GM11168 (cell line): ENCODE measurements around the gene NHS.

Source experiments
- in situ Hi-C: fragments of 300-500 bp; cut with MboI; formaldehyde crosslinking; loops from one replicate; pipeline ENCODE4 v1.12.0; 2022; ENCODE audit warnings: low sequenced_read_pairs; ENCODE audit not compliant: unreplicated experiment

NHS gene

DNA sequence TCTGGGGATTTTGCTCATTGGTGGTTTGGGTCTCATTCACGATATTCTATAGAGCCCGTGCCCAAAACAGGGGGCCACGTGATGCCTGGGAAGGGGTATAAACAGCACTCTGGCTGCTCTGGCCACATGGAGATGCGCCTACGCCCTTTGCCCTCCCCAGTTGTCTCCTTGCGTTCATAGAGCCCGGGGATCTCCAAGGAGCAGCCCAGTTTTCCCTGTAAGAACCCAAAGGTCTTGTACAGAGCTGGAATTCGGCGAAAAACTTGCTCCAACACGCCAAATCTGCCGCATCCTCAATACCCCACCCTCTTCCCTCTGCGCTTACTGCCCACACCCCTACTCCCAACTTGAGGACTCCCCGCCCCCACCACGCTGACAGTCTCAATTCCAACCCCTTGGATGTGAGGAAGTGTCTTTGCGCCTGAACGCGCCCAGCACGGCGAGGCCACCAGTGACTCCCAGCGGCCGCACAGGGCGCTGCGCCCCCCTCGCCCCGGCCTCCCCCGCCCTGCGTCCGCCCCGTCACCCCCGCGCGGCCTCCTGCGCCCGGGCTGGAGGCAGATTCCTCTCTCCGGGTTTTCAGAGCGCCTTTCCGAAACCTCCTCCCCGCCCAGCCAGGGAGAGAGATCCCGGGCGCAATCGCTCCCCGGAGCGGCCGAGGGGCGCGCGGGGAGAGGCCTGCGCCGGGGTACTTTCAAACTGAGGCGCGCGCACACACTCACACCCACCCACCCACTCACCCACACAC lies at the start of gene NHS:
NHS (plus strand) TSS at position 582 of the 748 bp plus-strand sequence. CDS start 558 bp downstream, outside the sequence.
- in situ Hi-C loops: no loop called here

DNA sequence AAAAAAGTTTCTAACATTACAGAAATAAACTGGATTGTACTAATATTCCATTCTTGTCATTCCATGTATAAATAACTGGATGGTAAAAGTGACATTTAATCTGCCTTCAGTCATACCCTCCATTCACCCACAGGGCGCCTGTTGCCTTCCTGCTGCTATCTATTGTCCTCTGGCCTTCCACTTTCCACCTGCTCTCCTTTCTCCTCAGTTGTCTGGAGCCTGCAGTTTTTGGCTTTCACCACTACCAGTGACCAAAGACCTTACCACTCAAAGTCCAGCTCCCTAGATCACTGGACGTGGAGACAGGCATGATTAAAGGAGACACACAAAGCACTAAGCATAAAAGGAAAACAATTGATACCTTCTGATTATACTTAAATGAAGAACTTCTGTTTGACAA lies 46.2 kb upstream of the NHS start:
- in situ Hi-C loops: no loop called here

DNA sequence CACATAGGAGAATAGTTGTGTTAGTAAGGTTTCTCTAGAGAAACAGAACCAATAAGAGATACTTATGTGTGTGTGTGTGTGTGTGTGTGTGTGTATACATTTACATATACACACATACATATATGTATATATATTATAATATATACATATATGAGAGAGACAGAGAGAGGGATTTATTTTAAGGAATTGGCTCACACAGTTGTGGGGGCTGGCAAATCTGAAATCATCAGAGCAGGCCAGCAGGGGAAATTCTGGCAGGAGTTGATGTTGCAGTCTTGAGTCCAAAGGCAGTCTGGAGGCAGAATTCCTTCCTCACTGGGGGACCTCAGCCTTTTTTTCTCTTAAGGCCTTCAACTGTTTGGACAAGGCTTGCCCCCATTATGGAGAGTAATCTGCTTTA lies 38.6 kb upstream of the NHS start:
- in situ Hi-C loops: no loop called here

DNA sequence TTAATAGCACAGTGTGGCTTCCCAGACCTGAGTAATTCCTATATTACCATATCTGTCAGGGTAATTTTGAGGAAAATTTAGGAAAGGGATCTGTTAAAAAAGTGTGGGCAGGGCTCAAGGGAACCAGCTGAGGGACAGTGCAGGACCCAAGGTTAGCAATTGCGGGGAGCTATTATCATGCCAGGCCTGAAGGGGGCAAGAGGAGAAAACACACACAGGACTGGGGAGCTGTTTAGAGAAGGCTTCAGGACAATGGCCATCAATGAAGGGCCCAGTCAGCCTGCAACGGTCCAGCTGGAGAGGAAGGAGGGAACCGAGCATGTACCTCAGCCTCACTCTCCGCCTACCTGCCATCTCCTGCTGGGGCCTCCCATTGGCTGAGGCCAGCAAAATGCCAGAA lies 19.0 kb upstream of the NHS start:
- in situ Hi-C loops: no loop called here

DNA sequence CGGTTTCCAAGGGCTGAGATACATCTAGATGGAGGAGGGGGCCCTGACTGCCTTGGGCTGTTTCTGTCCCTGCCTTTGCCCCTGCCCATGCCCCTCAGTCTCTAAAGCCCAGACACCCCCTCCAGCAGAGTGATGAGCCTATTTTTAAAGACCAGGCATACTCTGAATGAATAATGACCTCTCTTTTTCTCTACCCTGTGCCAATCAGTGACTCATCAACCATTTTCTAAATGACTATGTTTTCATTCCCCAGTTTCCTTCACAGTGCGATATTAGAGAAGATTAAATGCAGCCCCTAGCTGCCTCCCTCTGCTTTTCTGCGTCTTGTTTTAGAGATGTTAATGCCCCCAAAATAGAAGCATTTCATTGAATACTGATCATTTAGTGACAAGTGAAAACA lies 15.5 kb upstream of the NHS start:
- in situ Hi-C loops: no loop called here

DNA sequence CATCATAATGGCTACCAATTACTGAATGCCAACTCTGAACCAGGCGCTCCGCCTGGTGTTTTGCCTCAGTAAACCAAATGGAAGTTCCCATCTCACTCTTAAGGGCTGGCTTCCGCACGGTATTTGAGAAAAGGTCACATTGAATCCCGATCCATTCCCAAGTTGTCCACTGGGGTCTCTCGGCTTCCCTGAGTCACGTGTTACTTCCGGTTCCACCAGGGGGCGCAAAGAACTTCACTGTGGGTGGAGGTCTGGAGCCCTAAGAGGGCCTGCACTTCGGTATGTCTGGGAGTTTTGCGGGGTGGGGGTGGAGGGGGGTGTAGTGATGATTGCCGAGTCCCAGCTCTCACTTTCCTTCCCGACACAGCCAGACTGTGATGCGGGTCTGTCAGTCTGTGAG lies 13.4 kb upstream of the NHS start:
- in situ Hi-C loops: no loop called here

DNA sequence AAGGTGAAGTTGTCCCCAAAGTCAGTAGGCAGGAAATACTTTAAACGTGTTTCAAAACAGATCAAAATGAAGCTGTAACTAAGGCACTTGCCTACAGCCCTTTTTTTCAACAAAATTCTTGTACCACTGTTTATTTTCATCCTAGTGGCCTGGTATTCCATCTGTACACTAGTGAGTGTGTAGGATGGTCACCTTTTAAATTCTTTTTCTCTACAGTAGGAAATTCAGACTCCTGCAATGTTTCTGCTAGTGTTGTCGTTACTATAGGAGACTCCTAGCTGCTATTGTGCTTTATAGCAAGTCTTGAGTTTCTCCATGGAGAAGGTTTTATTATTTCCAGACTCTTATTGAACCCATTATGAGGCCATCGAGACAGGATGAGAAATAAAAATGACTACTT lies 7.0 kb upstream of the NHS start:
- in situ Hi-C loops: no loop called here

DNA sequence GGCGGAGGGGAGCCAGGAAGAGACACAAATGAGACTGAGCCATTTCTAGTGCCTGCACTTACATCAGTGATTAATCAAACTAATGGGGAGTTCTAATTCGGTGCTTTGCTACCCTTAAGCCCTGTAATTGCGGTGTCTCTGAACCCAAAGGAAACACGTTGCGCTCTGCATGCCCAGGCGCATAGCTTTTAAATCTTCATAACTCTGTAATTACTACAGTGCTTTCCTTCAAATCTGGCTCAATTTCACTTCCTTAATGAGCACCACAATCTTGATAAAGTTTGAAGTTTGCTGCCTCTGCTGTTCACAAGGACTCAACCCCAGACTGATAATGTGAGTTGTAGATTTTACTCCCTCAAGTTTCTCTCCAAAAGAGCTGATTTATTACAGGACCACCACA lies 5.7 kb upstream of the NHS start:
- in situ Hi-C loops: no loop called here

DNA sequence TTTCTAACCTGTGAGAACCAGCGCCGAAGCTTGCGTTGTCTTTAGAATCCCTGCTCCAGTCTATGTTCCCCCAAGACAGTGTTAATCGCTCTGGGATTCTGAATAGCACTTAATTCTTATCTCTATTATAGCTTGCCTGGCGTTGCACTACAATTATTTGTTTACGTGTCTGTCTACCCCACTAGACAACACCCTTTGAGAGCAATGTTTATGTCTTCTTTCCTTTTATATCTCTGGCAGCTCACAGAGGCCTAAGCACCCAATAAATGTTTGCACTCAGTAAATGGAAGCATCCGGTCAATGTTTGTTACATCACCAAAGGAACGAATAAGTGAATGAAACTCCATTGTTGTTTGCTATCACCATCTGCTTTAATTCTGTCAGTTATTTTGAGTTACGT lies 4.8 kb upstream of the NHS start:
- in situ Hi-C loops: no loop called here

DNA sequence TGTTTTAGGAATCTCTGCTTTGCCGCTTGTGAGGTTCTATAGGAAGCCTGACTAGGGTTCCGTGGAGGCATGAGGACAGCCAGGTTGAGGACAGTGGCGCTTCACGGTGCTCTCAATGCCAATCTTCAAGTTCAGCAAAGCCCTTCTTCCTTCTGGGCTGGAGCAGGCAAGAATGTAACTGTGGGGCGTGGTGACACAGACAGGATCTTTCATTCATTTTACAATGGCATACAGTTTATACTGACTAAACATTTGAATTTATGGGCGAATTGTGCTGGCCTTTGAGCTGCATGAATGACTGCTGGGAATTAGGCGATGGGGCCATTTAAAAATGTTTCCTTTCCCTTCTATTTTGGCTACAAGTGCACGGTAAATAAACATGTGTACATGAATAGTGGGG lies 2.9 kb upstream of the NHS start:
- in situ Hi-C loops: no loop called here

DNA sequence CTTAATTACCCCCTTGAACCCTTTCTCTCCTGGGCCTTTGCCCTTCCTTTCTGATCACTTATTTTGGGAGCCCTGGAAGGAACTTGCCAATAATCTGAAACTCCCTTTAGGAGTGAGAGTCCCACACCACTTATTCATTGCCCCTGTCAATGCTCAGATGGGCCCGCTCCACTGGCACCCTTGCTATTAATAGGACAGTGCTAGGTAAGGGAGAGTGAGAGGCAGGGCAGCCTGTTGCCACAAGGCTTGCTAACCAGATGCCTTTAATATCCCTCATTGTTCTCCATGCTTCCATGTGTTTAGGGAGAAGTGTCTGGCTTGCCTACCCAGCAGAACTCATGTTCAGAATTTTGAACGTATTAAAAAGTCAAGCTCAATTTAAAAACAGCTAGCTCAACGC lies 1.7 kb upstream of the NHS start:
- in situ Hi-C loops: no loop called here

DNA sequence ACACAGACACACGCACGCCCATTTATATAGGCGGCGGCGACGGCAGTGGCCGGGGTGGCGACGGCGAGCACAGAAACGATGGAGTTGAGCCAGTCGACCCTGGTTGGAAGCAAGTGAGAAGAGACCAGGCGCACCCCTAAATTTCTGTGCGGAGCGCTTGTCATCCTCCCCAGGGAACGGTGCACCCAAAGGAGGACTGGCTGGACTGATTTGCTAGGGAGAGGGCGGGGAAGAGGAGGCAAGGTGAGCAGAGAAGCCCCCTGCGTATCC lies 302 bp downstream of the NHS start:
- in situ Hi-C loops: no loop called here

DNA sequence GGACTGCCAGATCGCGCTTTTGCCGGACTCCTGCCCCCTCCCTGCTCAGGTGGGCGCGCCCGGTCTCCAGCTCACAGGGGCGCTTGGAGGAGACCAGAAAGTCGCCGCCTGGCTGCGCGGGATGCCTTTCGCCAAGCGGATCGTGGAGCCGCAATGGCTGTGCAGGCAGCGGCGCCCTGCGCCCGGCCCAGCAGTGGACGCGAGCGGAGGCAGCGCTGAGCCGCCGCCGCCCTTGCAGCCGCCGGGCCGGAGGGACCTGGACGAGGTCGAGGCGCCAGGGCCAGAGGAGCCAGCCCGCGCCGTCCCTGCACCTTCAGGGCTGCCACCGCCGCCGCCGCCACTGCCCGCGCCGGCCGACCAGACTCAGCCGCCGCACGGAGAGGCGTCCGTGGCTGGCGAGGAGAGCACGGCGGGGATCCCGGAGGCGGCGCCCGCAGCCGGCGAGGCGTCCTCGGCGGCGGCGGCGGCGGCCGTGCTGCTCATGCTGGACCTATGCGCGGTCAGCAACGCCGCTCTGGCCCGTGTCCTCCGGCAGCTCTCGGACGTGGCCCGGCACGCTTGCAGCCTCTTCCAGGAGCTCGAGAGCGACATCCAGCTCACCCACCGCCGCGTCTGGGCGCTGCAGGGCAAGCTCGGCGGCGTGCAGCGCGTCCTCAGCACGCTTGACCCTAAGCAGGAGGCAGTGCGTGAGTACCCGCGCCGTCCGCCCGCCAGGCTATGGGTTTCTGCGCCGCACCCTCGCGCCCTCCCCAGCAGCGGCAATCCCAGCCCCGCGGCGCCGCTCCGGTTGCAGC lies 834 bp downstream of the NHS start:
- in situ Hi-C loops: no loop called here

DNA sequence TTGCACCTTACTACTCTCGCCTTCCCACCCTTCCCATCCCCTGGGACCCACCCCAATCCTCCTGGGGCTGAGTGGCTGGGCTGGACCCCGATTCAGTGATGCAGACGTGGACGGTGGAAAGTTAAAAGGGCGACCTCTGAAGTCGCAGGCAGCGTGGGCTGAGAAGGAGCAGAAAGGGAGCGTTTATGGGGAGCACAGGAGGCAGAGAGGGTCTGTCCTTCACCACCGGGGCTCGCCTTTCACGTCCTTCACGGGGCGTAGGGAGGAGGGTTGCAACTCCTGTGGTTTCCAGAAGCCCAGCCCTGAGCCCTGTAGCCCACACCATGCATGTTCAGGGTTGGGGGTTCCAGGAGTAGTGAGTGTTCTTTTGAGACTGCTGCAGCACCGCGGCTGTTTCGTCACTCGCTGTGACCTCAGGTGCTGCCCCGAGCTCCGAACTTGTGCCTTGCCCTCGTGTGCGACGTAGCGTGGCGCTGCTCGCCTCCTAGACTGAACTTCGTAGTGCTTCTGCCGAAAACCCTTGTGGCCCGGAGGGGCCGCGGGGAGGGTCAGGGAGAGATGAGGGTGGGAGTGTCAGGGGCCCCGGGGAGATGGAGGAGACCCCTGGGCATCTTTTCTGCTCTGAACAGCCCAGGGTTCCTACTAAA lies 1.6 kb downstream of the NHS start:
- in situ Hi-C loops: no loop called here

DNA sequence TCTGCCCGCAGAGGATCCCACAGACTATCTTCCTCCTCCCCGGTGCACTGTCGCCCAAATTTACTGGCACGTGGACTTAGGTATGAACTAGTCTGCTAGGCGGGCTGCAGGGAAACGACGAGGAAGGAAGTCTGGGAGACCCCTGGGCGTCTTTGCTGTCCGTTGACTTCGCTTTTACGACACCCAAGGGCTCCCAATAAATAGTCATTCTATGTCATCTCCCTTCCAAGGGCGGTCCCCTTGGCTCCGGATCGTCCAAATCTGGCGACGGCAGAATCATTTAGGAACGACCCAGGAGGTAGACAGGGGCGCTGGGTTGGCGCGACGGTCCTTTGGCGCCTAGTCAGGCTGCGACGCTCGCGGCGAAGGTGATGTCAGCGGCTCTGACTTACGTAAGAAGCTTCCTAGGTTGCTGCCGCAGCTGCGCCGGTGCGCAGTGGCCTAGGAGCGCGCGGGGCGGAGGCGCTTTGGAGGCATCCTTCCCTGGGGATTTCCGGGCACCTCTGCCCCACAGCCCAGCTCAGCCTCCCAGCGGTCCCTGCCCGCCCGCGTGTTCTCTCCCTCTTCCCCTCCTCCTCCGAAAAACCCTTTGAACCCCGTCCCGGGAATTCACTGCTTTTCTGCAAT lies 2.2 kb downstream of the NHS start:
- in situ Hi-C loops: no loop called here

DNA sequence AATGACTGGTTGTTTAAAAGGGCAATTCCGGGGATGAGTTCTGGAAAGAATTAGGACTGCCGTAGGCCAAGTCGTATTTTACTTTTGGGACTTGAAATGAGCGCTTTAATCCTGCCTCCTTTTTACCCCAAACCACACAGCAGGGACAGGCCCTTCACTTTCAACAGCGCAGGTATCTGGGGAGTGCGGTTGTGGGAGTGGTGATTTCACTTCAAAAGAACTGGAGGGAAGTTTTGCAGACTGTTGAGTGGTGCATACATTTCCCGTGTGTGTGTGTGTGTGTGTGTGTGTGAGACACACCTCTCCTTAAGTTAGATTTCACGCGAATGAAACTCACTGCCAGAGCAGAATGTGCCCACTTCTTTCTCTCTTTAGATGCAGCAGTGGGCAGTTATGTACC lies 2.8 kb downstream of the NHS start:
- in situ Hi-C loops: no loop called here

DNA sequence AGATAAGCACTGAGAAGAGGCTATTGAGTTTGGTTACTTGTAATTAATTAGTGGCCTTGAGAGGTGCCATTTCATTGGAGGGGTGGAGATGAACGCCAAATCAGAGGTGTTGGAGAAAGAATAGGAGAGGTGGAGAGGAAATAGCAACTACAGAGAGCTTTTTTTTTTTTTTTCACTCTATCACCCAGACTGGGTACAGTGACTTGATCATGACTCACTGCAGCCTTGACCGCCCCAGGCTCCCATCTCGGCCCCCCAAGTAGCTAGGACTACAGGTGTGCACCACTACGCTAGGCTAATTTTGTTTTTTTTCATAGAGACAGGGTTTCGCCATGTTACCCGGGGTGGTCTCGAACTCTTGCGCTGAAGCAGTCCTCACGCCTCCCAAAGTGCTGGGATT lies 5.2 kb downstream of the NHS start:
- in situ Hi-C loops: no loop called here

DNA sequence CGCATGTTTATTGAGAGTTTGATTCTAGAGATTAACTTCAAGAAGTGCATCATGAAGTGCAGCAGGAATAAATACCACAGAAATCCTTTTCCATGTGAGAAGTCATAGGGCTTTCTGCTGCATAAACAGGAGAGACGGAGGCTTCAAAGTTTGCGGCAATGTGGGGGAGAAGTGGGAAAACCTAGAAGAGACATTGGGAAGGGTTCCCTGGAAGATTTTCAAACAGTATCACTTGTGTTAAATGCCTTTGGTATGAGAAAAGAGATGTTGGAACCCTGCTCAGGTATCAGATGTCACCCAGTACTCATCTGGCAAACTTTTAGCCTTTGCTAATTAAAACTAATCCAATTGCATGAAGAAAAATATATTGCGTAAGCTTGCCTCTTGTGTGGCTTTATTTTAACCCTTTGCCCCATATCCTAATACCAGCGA lies 15.4 kb downstream of the NHS start:
- in situ Hi-C loops: no loop called here

DNA sequence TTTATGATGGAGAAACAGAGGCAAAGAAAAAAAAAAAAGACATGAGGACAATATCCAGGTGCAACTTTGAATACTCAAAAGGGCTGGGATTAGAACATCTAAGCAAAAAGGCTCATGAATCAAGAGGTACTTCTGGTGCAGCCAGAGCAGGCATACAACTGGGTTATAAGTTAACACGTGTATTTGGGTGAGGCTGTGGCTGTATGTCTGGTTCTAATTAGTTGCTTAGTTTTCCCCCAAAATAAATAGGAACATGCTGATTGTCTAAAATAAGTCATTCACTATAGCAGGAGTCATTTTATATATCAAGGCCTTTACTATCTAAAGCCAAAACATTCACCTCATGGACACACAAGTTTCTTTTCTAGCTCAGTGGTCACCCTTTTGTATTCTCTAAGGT lies 20.2 kb downstream of the NHS start:
- in situ Hi-C loops: no loop called here

DNA sequence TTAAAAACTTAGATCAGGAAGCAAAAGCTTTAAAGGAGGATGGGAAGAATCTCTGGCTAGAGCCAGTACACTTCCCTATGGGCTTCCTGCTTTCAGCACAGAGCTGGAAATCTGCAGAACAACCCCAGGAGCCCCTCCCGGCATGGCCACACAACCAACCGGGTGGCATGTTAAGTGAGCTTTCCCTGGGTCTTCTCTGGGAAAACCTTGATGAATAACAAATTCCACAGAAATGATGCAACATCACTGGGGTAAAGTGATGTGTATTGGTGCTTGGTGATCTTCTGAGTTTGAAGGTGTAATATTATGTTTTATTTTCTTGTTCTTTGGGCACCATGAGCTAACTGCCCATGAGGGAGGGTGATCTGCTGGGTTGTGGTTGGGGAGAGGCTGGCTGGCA lies 22.1 kb downstream of the NHS start:
- in situ Hi-C loops: no loop called here

DNA sequence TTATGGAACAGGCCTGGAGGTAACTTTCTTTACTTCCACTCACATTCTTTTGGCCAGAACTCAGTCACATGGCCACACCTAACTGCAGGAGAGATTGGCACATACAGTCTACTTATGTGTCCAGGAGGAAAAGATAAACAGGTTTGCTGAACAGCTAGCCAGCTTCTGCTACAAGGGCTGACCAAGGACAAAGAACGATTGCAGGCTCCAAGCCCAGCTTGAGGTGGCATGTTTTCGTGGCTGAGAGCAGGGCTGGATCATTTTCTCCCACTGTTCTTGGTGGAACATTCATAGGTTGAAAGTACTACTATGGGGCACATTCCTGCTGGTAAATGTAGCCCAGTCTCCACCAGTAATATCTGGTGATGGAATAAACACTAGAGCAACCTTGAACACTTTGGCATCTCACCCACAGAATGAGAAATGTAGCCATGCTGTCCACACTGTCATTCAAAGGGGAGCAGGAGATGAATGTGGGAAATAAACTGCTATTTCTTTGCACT lies 28.2 kb downstream of the NHS start:
- in situ Hi-C loops: no loop called here
